Progenitor cell of endocrine pancreas (in vitro differentiated cells): ENCODE results near the gene LGMN. TPM values are rescaled to one million over a fixed set of nuclear protein-coding genes. Genes with fewer than 3 reads are reported as not detected.

Experiments used
- DNase-seq: peaks from one replicate; pipeline ENCODE4 v3.0.0; 2021; ENCODE audit warnings: low spot score; ENCODE audit not compliant: unreplicated experiment
- H3K27ac Mint-ChIP-seq: 2 replicates; pipeline ENCODE4 v1.8.0; 2021; ENCODE audit warnings: mild to moderate bottlenecking, moderate library complexity, mixed read lengths
- H3K27me3 Mint-ChIP-seq: 2 replicates; pipeline ENCODE4 v1.8.0; 2021; ENCODE audit warnings: mixed read lengths
- H3K36me3 Mint-ChIP-seq: 2 replicates; pipeline ENCODE4 v1.8.0; 2022; ENCODE audit warnings: mixed read lengths; ENCODE audit not compliant: insufficient read depth
- H3K4me1 Mint-ChIP-seq: 2 replicates; pipeline ENCODE4 v1.8.0; 2021; ENCODE audit warnings: low read depth, mixed read lengths
- H3K4me3 Mint-ChIP-seq: 2 replicates; pipeline ENCODE4 v1.8.0; 2021; ENCODE audit warnings: low read depth, mild to moderate bottlenecking, moderate library complexity, mixed read lengths
- H3K9me3 Mint-ChIP-seq: 2 replicates; pipeline ENCODE4 v1.8.0; 2021; ENCODE audit warnings: low read depth, mixed read lengths
- CTCF ChIP-seq: fragments of 200-600 bp; sonication (generic); IDR thresholded peaks from one replicate; pipeline ENCODE4 v1.5.0; 2021; ENCODE audit warnings: antibody characterized with exemption, mild to moderate bottlenecking; ENCODE audit not compliant: unreplicated experiment
- total RNA-seq: library from RNA; stranded (reverse); gene quantifications from 2 replicates; pipeline ENCODE4 v1.2.1, GENCODE V29; 2021

LGMN gene
- total RNA-seq, 1 donor from 2014 or later, result 63.3 TPM

- no peak overlapping the region for H3K27ac Mint-ChIP-seq
- no peak overlapping the region for H3K4me3 Mint-ChIP-seq
- H3K9me3 Mint-ChIP-seq, result no peaks in the 10 kb centered on the region
- no peaks in the 10 kb centered on the region for H3K27me3 Mint-ChIP-seq
- no peaks in the 10 kb centered on the region for H3K36me3 Mint-ChIP-seq
- no peak for TF ChIP-seq CTCF
- no peaks in the 10 kb centered on the region for H3K4me1 Mint-ChIP-seq
- DNase-seq, result no peak
These were observed 89.7 kb downstream of the LGMN start for GRCh38 chr14:92658684-92659083.

DNA sequence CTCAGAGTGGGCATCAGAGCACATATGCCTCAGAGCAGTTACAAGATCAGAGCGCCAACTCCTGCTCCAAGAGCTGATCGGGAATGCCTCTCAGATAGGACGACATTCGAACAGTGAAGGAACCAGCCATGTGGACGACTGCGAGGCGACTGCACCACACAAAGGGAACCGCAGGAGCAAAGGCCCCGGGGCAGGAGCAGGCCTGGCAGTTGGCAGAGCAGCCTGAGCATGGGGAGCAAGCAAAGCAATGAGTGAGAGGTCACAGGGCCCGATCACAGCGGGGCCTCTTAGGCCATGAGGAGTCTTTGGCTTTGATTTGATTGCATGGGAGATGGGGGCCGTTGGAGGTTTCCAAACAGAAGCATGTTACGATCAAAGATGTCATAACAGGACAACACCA, 90.3 kb downstream of the LGMN start:
- TF ChIP-seq CTCF, result no peak
- no peak overlapping the region for H3K27ac Mint-ChIP-seq
- no peak overlapping the region for H3K4me3 Mint-ChIP-seq
- no peak for DNase-seq
- no peaks in the 10 kb centered on the region for H3K27me3 Mint-ChIP-seq
- H3K4me1 Mint-ChIP-seq, result no peaks in the 10 kb centered on the region
- H3K9me3 Mint-ChIP-seq, result no peaks in the 10 kb centered on the region
- H3K36me3 Mint-ChIP-seq, result no peaks in the 10 kb centered on the region

DNA sequence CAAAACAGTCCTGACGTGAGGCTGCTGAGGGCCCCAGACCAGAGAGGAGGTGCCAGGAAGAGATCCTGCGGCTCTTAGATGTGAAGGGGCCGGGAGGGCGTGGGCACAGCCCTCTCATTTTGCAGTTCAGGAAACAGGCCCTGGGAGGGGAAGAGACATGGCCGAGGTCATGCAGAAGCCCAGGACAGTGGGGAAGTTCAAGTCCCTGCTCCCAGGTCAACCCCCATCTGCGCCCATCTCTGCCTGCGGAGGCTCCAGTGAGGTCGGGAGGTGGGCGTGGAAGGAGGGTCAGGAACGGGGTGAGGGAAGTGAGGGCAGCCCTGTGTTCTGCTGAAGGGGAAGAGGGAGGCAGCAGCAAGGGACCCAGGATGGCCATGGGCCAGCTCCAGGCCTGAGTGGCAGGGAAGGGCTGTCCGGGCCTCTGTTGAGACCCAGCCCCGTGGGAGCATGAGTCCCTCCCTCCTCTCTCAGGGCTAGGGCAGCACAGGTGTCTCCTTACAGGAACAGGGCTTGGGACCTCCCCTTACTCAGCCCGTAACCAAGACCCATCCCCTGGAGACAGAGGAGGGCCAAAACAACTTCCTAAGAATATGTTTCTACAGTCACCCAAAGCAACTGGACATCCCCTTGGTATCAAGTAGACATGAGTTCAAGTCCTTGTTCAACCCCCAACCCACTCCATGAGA, 90.8 kb downstream of the LGMN start:
- Mint-ChIP-seq H3K4me1 (no peaks in the 10 kb centered on the region), H3K27me3 (no peaks in the 10 kb centered on the region), H3K4me3 (no peak overlapping the region), H3K27ac (no peak overlapping the region), H3K9me3 (no peaks in the 10 kb centered on the region), H3K36me3 (no peaks in the 10 kb centered on the region)
- no peak for DNase-seq
- no peak for TF ChIP-seq CTCF

DNA sequence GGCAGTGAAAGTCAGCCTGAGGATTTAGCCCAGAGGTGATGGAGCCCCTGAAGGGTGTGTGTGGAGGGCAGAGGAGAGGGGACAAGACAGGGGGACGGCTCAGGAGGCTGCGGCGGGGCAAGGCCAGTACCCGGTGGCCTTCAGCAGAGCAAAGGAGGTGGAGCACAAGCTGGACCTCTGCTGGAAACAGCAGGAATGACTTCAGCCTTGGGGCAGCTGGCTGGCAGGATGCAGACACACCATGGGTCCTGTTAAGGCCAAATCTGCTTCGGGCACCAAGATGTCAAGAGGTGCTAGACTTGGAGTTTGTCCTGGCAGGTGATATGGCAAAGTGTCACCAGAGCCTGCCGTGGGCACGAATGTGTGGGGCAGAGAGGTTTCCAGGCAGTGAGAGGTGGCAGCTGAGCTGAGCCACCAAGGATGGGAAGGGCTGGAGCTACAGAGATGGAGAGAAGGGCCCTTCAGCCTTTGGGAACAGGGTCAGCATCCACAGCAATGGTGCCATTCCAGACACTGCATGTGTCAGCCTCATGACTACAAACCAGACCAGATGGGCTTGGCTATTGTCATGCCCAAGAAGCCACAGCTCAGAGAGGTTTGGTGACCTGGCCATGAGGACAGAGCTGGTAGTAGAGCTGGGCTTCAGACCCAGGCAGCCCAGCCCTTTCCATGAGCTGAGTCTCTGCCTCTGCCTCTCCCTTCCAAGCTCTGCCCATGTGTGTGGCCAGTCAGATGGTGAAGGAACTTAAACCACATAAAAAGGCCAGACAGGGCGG, 91.9 kb downstream of the LGMN start:
- no peaks in the 10 kb centered on the region for H3K9me3 Mint-ChIP-seq
- no peak for DNase-seq
- no peaks in the 10 kb centered on the region for H3K36me3 Mint-ChIP-seq
- no peak overlapping the region for H3K4me3 Mint-ChIP-seq
- no peaks in the 10 kb centered on the region for H3K4me1 Mint-ChIP-seq
- H3K27ac Mint-ChIP-seq, result no peak overlapping the region
- TF ChIP-seq CTCF, result no peak
- no peaks in the 10 kb centered on the region for H3K27me3 Mint-ChIP-seq

GRCh38 chr14:92655419-92656201, 92.8 kb downstream of the LGMN start:
- no peak for TF ChIP-seq CTCF
- Mint-ChIP-seq H3K4me3 (no peak overlapping the region), H3K9me3 (no peaks in the 10 kb centered on the region), H3K36me3 (no peaks in the 10 kb centered on the region), H3K4me1 (no peaks in the 10 kb centered on the region), H3K27ac (no peak overlapping the region), H3K27me3 (no peaks in the 10 kb centered on the region)
- DNase-seq, result no peak
